ENCODE results near the gene APEH. TPM values are rescaled to one million over a fixed set of nuclear protein-coding genes. Genes with fewer than 3 reads are reported as not detected.

APEH gene
- total RNA-seq, 1 experiment from 2014 or later: 215 TPM

- no peak overlapping the region for H3K23ac ChIP-seq (ENCODE audit: insufficient read length, low read depth, low read length)
- H3K56ac ChIP-seq (ENCODE audit: insufficient read length, low read depth, low read length): no peak overlapping the region
- no peak overlapping the region for H3K27ac ChIP-seq (ENCODE audit: insufficient read length, low read depth, low read length)
- no peak overlapping the region for H2BK20ac ChIP-seq (ENCODE audit: low read depth, low read length, poor library complexity, severe bottlenecking)
- no peak overlapping the region for H2BK15ac ChIP-seq (ENCODE audit: low read depth, low read length)
- no peak overlapping the region for H3K4me2 ChIP-seq (ENCODE audit: insufficient read depth, insufficient read length, low read length)
- H3K79me1 ChIP-seq (ENCODE audit: insufficient read depth, low read depth, low read length, poor library complexity, severe bottlenecking): no peaks in the 10 kb centered on the region
- H2BK120ac ChIP-seq (ENCODE audit: low read depth, low read length, poor library complexity, severe bottlenecking): no peak overlapping the region
- H2AFZ ChIP-seq (ENCODE audit: low read length): no peak overlapping the region
- no peaks in the 10 kb centered on the region for H3K79me2 ChIP-seq (ENCODE audit: insufficient read depth, low read length)
- Mint-ChIP-seq H3K4me1 (no peaks in the 10 kb centered on the region), H3K4me3 (no peak overlapping the region), H3K27me3 (ENCODE audit: low read depth) (no peaks in the 10 kb centered on the region), H3K27ac (peak overlapping the region in 2 of 3 experiments; percentile 23 to 34; a peak in 2 of 7 replicates), H3K36me3 (ENCODE audit: insufficient read depth in 1 of 3, low read depth in 3 of 3) (no peaks in the 10 kb centered on the region; a peak in 1 of 7 replicates), H3K9me3 (no peaks in the 10 kb centered on the region)
- no peak overlapping the region for H3K9ac ChIP-seq (ENCODE audit: extremely low read depth, insufficient read length, low read length)
- H4K5ac ChIP-seq (ENCODE audit: insufficient read length, low read depth, low read length): no peak overlapping the region
- no peaks in the 10 kb centered on the region for H3K9me3 ChIP-seq (ENCODE audit: control insufficient read depth, low read depth, low read length)
- H3K14ac ChIP-seq (ENCODE audit: insufficient read depth, low read length): no peak overlapping the region
- H2AK5ac ChIP-seq (ENCODE audit: insufficient read length, low read length): no peak overlapping the region
- no CpG with 5 or more reads among the region's 3 CpGs for WGBS (ENCODE audit: extremely low coverage, insufficient read length, low lambda C conversion rate)
- H2BK12ac ChIP-seq (ENCODE audit: insufficient read length, low read depth, low read length): no peak overlapping the region
- no peaks in the 10 kb centered on the region for H3K23me2 ChIP-seq (ENCODE audit: insufficient read length, low read depth, low read length, poor library complexity, severe bottlenecking)
- no peaks in the 10 kb centered on the region for H4K20me1 ChIP-seq (ENCODE audit: control insufficient read depth, insufficient read depth, insufficient read length)
- H3K18ac ChIP-seq (ENCODE audit: insufficient read length, low read depth, low read length): no peak overlapping the region
- no peak for DNase-seq
- H4K91ac ChIP-seq (ENCODE audit: insufficient read length, low read depth, low read length): no peak overlapping the region
- no peaks in the 10 kb centered on the region for H3K27me3 ChIP-seq (ENCODE audit: insufficient read depth, low read length)
- no peak overlapping the region for H3K4ac ChIP-seq (ENCODE audit: low read depth, low read length)
- H4K8ac ChIP-seq (replicated peaks; ENCODE audit: insufficient read length, low read depth, low read length): no peak overlapping the region
- H2BK5ac ChIP-seq (ENCODE audit: insufficient read length, low read length): no peak overlapping the region
- no peak overlapping the region for H3T11ph ChIP-seq (ENCODE audit: low read length)
- H3K4me1 ChIP-seq (ENCODE audit: insufficient read depth, low read length): no peaks in the 10 kb centered on the region
- no peak for TF ChIP-seq CTCF (conservative IDR thresholded peaks at IDR 0.05)
Measured at GRCh38 chr3:49648354-49649019, 25.7 kb upstream of the APEH start.
